GM21390 (cell line): ENCODE results near the gene TMEM109.

ENCODE experiments used
- ATAC-seq: cut with Tn5 transposase; IDR thresholded peaks from one replicate; pipeline ENCODE4 v1.9.1; 2021; ENCODE audit not compliant: unreplicated experiment

The TMEM109 gene

GRCh38 chr11:60924906-60925853 is 11.2 kb downstream of the TMEM109 start:
- no peak for ATAC-seq

GRCh38 chr11:60925868-60926267 is 11.9 kb downstream of the TMEM109 start:
- no peak for ATAC-seq

GRCh38 chr11:60926500-60926899 is 12.5 kb downstream of the TMEM109 start:
- no peak for ATAC-seq

- ATAC-seq, result no peak
Observed at GRCh38 chr11:60927061-60927592, 13.2 kb downstream of the TMEM109 start.

GRCh38 chr11:60927600-60927999 is 13.6 kb downstream of the TMEM109 start:
- ATAC-seq, result no peak

- no peak for ATAC-seq
Observed at GRCh38 chr11:60928563-60929001, 14.6 kb downstream of the TMEM109 start.

- no peak for ATAC-seq
Observed at GRCh38 chr11:60929764-60930163, 15.8 kb downstream of the TMEM109 start.

- ATAC-seq, result no peak
Observed at GRCh38 chr11:60930394-60930793, 16.4 kb downstream of the TMEM109 start.

- ATAC-seq, result no peak
Observed at GRCh38 chr11:60931917-60932316, 18.0 kb downstream of the TMEM109 start.

GRCh38 chr11:60932605-60933356 is 18.8 kb downstream of the TMEM109 start:
- ATAC-seq, result no peak

- ATAC-seq, result no peak
Observed at GRCh38 chr11:60933416-60934123, 19.6 kb downstream of the TMEM109 start.

GRCh38 chr11:60934124-60934789 is 20.3 kb downstream of the TMEM109 start:
- ATAC-seq, result no peak

GRCh38 chr11:60934790-60935605 is 21.0 kb downstream of the TMEM109 start:
- no peak for ATAC-seq

GRCh38 chr11:60935676-60936442 is 21.9 kb downstream of the TMEM109 start:
- ATAC-seq, result no peak

GRCh38 chr11:60936467-60937143 is 22.6 kb downstream of the TMEM109 start:
- no peak for ATAC-seq

- no peak for ATAC-seq
Observed at GRCh38 chr11:60937144-60937527, 23.2 kb downstream of the TMEM109 start.

- ATAC-seq, result no peak
Observed at GRCh38 chr11:60937811-60938210, 23.9 kb downstream of the TMEM109 start.

GRCh38 chr11:60938500-60938899 is 24.5 kb downstream of the TMEM109 start:
- ATAC-seq, result no peak
